ENCODE measurements around the gene DPH7. TPM values are rescaled to one million over a fixed set of nuclear protein-coding genes. Genes with fewer than 3 reads are reported as not detected.
"Not testable (repeated sequence)": the region's sequence is repeated elsewhere in the genome, so short reads cannot be mapped to it uniquely, and the experiment has no call there.

Gene DPH7
- 21.2 TPM for total RNA-seq
- polyA plus RNA-seq: 28.8 TPM

DNA sequence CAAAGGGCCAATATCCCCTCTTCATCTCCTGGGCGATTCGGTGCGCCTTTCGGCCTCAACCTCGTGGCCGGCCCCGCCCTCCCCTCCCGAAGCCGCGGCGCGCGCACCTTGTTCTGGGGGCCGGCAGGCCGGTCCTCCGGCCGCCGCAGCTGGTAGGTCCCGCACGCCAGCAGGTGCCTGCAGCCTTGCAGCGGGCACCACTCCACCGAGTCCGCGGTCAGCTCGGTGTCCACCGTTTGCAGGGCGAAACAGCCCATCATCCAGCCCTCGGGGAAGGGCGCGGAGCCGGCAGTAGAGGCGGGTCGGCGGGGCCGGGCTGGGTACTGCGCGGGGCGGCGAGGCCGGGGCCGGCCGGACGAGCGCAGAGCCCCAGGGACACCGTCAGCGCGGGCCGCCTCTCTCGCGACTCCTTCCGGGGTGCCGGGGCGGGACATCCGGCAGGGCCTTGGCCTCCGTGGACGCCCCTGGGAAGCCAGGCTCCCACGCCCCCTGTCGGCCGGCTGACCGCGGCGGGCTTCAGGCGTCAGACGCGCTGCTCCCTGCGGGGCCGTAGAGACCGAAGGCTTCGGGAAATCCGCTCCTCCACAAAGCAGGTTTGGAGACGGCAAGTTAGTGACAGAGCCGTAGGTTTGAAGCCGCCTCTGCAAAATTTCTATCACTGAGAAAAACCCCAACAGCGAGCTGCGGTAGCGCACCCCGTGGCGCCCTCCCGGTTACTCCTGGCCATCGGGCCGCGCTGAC is at the start of gene DPH7:
TSS of gene DPH7 (minus strand) at position 408 of the 741 bp plus-strand sequence. CDS start at position 260, 148 bp downstream.
- Histone ChIP-seq H3K4me3 (ENCODE audit: low read depth, low read length) (peak within 1 kb of the TSS; percentile 94), H3K36me3 (ENCODE audit: insufficient read depth) (peaks cover 3% of the 10 kb centered on the region), H3K27ac (ENCODE audit: low read depth) (peak within 1 kb of the TSS; percentile 41), H3K4me1 (ENCODE audit: insufficient read depth) (no peaks in the 10 kb centered on the region)
- peak; percentile 73 for DNase-seq (ENCODE audit: extremely low spot score)
- WGBS: under 1% methylated on average over 82 of the region's 82 CpGs

DNA sequence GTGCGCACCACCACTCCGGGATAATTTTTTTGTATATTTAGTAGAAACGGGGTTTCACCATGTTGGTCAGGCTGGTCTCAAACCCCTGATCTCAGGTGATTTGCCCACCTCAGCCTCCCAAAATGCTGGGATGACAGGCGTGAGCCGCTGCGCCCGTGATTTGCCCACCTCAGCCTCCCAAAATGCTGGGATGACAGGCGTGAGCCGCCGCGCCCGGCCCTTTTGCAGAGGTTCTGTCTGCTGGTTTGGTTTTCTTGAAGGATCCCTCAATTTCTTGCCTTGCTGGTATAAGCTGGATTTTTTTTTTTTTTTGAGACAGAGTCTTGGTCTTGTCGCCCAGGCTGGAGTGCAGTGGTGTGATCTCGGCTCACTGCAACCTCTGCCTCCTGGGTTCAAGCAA is 48.7 kb upstream of the DPH7 start:
- not testable (repeated sequence) for H3K4me1 ChIP-seq (ENCODE audit: insufficient read depth); DNase-seq (ENCODE audit: extremely low spot score)
- 98% methylated on average over 14 of the region's 14 CpGs for WGBS

GRCh38 chr9:137626464-137626863 is 47.7 kb upstream of the DPH7 start:
- no peaks in the 10 kb centered on the region for H3K36me3 ChIP-seq (ENCODE audit: insufficient read depth)
- H3K4me3 ChIP-seq (ENCODE audit: low read depth, low read length): no peak overlapping the region
- no peak for DNase-seq (ENCODE audit: extremely low spot score)
- no peaks in the 10 kb centered on the region for H3K4me1 ChIP-seq (ENCODE audit: insufficient read depth)
- 69% methylated on average over 4 of the region's 4 CpGs for WGBS
- H3K27ac ChIP-seq (ENCODE audit: low read depth): no peak overlapping the region

More for the DNA sequence above, 48.7 kb upstream of the DPH7 start:
- H3K4me3 ChIP-seq (ENCODE audit: low read depth, low read length); H3K36me3 ChIP-seq (ENCODE audit: insufficient read depth); H3K27ac ChIP-seq (ENCODE audit: low read depth): not testable (repeated sequence)

DNA sequence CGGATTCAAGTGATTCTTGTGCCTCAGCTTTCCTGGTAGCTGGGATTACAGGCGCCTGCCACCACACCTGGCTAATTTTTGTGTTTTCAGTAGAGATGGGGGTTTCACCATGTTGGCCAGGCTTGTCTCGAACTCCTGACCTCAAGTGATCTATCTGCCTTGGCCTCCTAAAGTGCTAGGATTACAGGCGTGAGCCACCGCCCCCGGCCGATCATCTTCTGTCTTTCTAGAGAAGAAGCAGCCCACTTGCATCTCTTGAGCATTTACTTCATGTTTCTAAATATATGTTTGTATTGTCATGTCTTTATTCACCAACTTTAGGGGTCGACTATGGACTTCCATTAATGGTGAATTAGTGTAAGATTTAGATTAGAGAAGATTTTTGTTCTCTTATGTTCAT is 43.5 kb upstream of the DPH7 start:
- H3K27ac ChIP-seq (ENCODE audit: low read depth): not testable (repeated sequence)

DNA sequence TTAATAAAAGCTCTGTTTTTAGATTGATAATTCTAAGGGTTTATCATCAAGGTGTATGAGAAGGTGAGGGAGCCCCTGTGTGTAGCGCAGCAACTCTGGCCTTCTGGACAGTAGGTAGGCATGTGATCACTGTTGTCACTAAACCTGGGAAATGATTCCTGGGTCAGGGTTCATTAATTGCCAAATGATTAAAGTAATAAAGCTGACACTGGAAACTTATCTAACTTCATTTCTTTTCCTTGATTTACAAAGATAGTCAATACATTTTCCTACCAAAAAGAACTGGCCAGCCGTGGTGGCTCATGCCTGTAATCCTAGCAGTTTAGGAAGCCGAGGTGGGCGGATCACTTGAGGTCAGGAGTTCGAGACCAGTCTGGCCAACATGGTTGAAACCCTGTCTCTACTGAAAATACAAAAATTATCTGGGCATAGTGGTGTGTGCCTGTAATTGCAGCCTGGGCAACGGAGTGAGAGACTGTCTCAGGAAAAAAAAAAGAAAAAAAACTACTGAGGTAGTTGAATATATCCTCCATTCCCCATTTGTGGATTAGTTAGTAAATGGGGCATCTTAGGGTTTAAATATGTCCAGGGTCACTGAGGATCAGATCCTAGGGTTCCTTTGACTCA is 42.5 kb upstream of the DPH7 start:
- Histone ChIP-seq H3K4me1 (ENCODE audit: insufficient read depth) (no peaks in the 10 kb centered on the region), H3K4me3 (ENCODE audit: low read depth, low read length) (no peak overlapping the region), H3K36me3 (ENCODE audit: insufficient read depth) (no peaks in the 10 kb centered on the region), H3K27ac (ENCODE audit: low read depth) (no peak overlapping the region)
- WGBS: 47% methylated on average over 6 of the region's 6 CpGs
- no peak for DNase-seq (ENCODE audit: extremely low spot score)

More for the DNA sequence above, 43.5 kb upstream of the DPH7 start:
- H3K36me3 ChIP-seq (ENCODE audit: insufficient read depth); H3K4me1 ChIP-seq (ENCODE audit: insufficient read depth); H3K4me3 ChIP-seq (ENCODE audit: low read depth, low read length); DNase-seq (ENCODE audit: extremely low spot score): not testable (repeated sequence)
- 88% methylated on average over 8 of the region's 8 CpGs for WGBS

DNA sequence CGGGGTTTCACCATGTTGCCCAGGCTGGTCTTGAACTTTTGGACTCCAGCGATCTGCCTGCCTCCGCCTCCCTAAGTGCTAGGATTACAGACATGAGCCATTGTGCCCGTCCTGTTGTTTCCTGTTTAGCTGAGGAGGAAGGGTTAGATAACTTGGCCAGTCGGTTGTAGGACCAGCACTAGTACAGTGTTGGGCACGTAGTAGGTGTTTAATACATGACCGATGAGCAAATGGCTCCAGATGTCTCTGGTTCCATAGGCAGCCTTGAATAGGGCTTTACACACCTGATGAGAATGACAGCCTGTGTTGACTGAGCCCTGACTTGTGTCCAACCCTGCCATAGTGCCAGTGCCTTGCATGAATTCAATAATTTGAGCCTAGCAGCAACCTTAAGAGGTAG is 41.9 kb upstream of the DPH7 start:
- WGBS: 74% methylated on average over 7 of the region's 7 CpGs
- no peak overlapping the region for H3K27ac ChIP-seq (ENCODE audit: low read depth)
- no peak overlapping the region for H3K4me3 ChIP-seq (ENCODE audit: low read depth, low read length)
- no peaks in the 10 kb centered on the region for H3K36me3 ChIP-seq (ENCODE audit: insufficient read depth)
- no peak for DNase-seq (ENCODE audit: extremely low spot score)
- H3K4me1 ChIP-seq (ENCODE audit: insufficient read depth): no peaks in the 10 kb centered on the region

GRCh38 chr9:137620048-137620405 is 41.3 kb upstream of the DPH7 start:
- 51% methylated on average over 4 of the region's 4 CpGs for WGBS
- Histone ChIP-seq H3K36me3 (ENCODE audit: insufficient read depth) (no peaks in the 10 kb centered on the region), H3K4me3 (ENCODE audit: low read depth, low read length) (no peak overlapping the region), H3K27ac (ENCODE audit: low read depth) (no peak overlapping the region), H3K4me1 (ENCODE audit: insufficient read depth) (no peaks in the 10 kb centered on the region)
- no peak for DNase-seq (ENCODE audit: extremely low spot score)

DNA sequence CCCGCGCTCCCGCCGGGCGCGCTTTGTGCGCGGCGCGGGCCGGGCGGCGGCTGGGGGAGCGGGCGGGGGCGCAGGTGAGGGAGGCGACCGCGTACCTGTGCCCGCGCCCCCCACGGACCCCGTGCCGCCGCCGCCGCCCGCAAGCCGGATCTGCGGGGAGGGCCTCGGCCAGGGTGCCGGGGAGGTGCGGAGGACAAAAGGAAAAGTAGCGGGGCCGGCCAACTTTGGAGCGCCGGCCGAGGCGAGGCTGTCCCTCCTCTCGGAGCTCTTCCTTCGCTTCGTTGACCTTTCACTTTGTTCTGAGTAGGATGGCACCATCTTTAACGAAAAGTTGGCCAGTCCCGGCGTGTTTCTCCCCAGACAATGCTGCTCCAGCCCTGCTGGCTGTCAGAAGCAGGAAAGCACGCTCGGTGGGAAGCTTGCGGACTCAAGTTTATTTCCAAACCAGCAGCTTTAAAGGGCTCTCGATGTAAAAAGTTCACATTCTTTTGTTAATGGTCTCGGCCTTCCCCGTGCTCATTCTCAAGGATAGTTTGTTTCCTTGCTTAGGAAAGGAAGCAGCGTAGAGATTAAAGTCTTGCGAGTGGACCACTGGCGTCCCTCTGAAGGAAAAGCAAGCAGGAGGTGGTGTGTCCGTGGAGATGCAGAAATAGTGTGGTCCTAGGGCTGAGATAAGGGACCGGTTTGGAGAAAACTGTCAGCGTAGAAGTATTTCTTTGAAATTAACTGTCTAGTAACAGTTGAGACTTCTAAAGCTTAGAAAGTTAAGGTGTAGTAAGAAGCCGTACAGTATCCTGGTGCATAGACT is 40.7 kb upstream of the DPH7 start:
- Histone ChIP-seq H3K4me3 (ENCODE audit: low read depth, low read length) (peak overlapping the region; percentile 75), H3K4me1 (ENCODE audit: insufficient read depth) (no peaks in the 10 kb centered on the region), H3K27ac (ENCODE audit: low read depth) (peak overlapping the region; percentile 42), H3K36me3 (ENCODE audit: insufficient read depth) (peaks cover 1% of the 10 kb centered on the region)
- no peak for DNase-seq (ENCODE audit: extremely low spot score)
- under 1% methylated on average over 55 of the region's 58 CpGs for WGBS

GRCh38 chr9:137618105-137619067 is 39.7 kb upstream of the DPH7 start, which contains the start of gene EHMT1:
Gene EHMT1, plus strand, starts transcription at chr9:137619005. Its CDS starts 24 bp downstream, at chr9:137619029.
- Histone ChIP-seq H3K4me3 (ENCODE audit: low read depth, low read length) (peak within 1 kb of the TSS; percentile 75), H3K4me1 (ENCODE audit: insufficient read depth) (no peaks in the 10 kb centered on the region), H3K36me3 (ENCODE audit: insufficient read depth) (peaks cover 3% of the 10 kb centered on the region), H3K27ac (ENCODE audit: low read depth) (peak within 1 kb of the TSS; percentile 86)
- DNase-seq (ENCODE audit: extremely low spot score): peak; percentile 35
- 1% methylated on average over 92 of the region's 94 CpGs for WGBS

- H3K27ac ChIP-seq (ENCODE audit: low read depth): no peak overlapping the region
- H3K4me1 ChIP-seq (ENCODE audit: insufficient read depth): no peaks in the 10 kb centered on the region
- no peak for DNase-seq (ENCODE audit: extremely low spot score)
- 92% methylated on average over 19 of the region's 19 CpGs for WGBS
- no peak overlapping the region for H3K4me3 ChIP-seq (ENCODE audit: low read depth, low read length)
- H3K36me3 ChIP-seq (ENCODE audit: insufficient read depth): peaks cover 3% of the 10 kb centered on the region
Observed at GRCh38 chr9:137615387-137615871, 36.7 kb upstream of the DPH7 start.

- H3K4me3 ChIP-seq (ENCODE audit: low read depth, low read length): no peak overlapping the region
- no peak for DNase-seq (ENCODE audit: extremely low spot score)
- H3K4me1 ChIP-seq (ENCODE audit: insufficient read depth): no peaks in the 10 kb centered on the region
- H3K27ac ChIP-seq (ENCODE audit: low read depth): no peak overlapping the region
- peaks cover 3% of the 10 kb centered on the region for H3K36me3 ChIP-seq (ENCODE audit: insufficient read depth)
- 92% methylated on average over 25 of the region's 25 CpGs for WGBS
Observed at GRCh38 chr9:137614631-137615386, 36.1 kb upstream of the DPH7 start.

Data from urinary bladder (tissue), 4 donors.